ENCODE measurements around the gene CCN5. TPM values are rescaled to one million over a fixed set of nuclear protein-coding genes. Genes with fewer than 3 reads are reported as not detected.
A peak's percentile ranks its signal among the peaks of the same experiment; 100 is the strongest.
"Not testable (repeated sequence)": the region's sequence is repeated elsewhere in the genome, so short reads cannot be mapped to it uniquely, and the experiment has no call there.

Gene CCN5, protein sequence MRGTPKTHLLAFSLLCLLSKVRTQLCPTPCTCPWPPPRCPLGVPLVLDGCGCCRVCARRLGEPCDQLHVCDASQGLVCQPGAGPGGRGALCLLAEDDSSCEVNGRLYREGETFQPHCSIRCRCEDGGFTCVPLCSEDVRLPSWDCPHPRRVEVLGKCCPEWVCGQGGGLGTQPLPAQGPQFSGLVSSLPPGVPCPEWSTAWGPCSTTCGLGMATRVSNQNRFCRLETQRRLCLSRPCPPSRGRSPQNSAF
- 520 and 687 TPM in 2 replicates for total RNA-seq

DNA sequence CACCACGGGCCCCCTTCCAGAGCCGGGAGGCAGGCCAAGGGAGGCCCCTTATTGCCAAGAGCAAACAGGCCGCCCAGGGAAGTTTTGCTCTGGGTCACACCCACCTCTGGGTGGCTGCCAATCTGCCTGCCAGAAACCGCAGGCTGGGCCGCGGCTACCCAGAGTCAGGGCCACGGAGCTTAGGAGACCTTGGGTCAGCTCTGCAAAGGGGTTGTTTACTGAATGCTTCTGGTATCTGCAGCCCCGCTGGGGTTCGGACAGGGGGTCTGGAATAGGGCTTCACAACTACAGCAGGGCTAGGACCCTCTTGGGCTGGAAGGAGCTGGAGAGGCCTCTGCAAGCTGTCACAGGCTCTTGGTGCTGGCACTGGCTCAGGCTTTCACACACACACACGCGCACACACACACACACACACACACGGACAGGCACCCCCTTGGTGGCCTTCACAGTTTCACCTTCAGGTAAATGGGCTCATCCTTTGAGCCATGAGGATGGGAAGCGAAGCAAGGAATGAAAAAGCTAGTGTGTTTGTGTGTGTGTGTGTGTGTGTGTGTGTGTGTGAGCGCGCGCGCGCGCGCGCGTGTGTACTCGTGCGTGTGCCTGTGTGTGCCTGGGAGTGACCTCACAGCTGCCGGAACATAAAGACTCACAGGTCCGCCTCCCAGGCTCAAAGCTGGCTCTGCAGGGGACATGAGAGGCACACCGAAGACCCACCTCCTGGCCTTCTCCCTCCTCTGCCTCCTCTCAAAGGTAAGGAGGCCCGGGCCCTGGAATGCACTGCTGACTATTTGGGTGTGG, at the start of gene CCN5:
CCN5 (plus strand) TSS at position 669 of the 798 bp plus-strand sequence; CDS start at position 691, 22 bp downstream.
- no peaks in the 10 kb centered on the region for H3K79me2 ChIP-seq (ENCODE audit: insufficient read depth, low read length)
- peaks cover 39% of the 10 kb centered on the region for H3K4me1 ChIP-seq (ENCODE audit: insufficient read depth, low read length)
- no peaks in the 10 kb centered on the region for H4K20me1 ChIP-seq (ENCODE audit: insufficient read depth, low read length)
- peak within 1 kb of the TSS; percentile 66 for H2AFZ ChIP-seq (ENCODE audit: low read length)
- H3K4me3 ChIP-seq (ENCODE audit: insufficient read depth, low read length), result peak within 1 kb of the TSS; percentile 44
- DNase-seq (ENCODE audit: insufficient read length, low spot score, missing footprints), result peak; percentile 96
- H3K9me3 ChIP-seq (ENCODE audit: low read depth, low read length), result no peaks in the 10 kb centered on the region
- H3K4me2 ChIP-seq (ENCODE audit: insufficient read depth, low read length), result peak within 1 kb of the TSS; percentile 68
- no peaks in the 10 kb centered on the region for H3K27me3 ChIP-seq (ENCODE audit: insufficient read depth, low read length)
- no peaks in the 10 kb centered on the region for H3K36me3 ChIP-seq (ENCODE audit: insufficient read depth, low read length)
- TF ChIP-seq, protein P1, sequence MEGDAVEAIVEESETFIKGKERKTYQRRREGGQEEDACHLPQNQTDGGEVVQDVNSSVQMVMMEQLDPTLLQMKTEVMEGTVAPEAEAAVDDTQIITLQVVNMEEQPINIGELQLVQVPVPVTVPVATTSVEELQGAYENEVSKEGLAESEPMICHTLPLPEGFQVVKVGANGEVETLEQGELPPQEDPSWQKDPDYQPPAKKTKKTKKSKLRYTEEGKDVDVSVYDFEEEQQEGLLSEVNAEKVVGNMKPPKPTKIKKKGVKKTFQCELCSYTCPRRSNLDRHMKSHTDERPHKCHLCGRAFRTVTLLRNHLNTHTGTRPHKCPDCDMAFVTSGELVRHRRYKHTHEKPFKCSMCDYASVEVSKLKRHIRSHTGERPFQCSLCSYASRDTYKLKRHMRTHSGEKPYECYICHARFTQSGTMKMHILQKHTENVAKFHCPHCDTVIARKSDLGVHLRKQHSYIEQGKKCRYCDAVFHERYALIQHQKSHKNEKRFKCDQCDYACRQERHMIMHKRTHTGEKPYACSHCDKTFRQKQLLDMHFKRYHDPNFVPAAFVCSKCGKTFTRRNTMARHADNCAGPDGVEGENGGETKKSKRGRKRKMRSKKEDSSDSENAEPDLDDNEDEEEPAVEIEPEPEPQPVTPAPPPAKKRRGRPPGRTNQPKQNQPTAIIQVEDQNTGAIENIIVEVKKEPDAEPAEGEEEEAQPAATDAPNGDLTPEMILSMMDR (IDR thresholded peaks at IDR 0.05; ENCODE audit: extremely low read depth, low read depth, low read length), result no peak
- H3K27ac ChIP-seq (ENCODE audit: low read depth, low read length), result peak within 1 kb of the TSS; percentile 33

DNA sequence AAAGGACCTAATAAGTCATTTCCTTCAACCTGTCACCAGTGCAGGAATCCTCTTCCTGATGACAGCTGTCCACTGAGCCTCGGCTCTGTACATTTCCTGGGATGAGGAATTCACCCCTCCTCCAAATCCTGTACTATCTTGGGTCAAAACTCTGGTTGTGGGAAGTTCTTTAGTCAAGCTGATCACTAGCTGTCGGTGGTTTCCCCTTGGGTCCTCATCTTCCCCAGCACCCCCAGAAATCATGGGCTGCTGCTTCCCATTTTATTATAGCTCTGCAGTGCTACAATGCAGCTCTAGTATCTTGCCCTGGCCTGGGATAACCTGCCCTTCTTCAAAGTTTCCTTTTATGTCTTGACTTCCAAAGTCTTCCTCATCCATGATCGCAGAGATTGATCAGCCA, 49.1 kb upstream of the CCN5 start:
- Histone ChIP-seq H3K9me3 (ENCODE audit: low read depth, low read length) (no peaks in the 10 kb centered on the region), H2AFZ (ENCODE audit: low read length) (no peak overlapping the region), H4K20me1 (ENCODE audit: insufficient read depth, low read length) (no peaks in the 10 kb centered on the region), H3K27ac (ENCODE audit: low read depth, low read length) (no peak overlapping the region), H3K36me3 (ENCODE audit: insufficient read depth, low read length) (no peaks in the 10 kb centered on the region), H3K4me1 (ENCODE audit: insufficient read depth, low read length) (peaks cover 5% of the 10 kb centered on the region), H3K27me3 (ENCODE audit: insufficient read depth, low read length) (peaks cover 3% of the 10 kb centered on the region), H3K4me2 (ENCODE audit: insufficient read depth, low read length) (no peak overlapping the region), H3K4me3 (ENCODE audit: insufficient read depth, low read length) (no peak overlapping the region), H3K79me2 (ENCODE audit: insufficient read depth, low read length) (no peaks in the 10 kb centered on the region)
- TF ChIP-seq, protein P1 (IDR thresholded peaks at IDR 0.05; ENCODE audit: extremely low read depth, low read depth, low read length), result no peak
- DNase-seq (ENCODE audit: insufficient read length, low spot score, missing footprints), result no peak

DNA sequence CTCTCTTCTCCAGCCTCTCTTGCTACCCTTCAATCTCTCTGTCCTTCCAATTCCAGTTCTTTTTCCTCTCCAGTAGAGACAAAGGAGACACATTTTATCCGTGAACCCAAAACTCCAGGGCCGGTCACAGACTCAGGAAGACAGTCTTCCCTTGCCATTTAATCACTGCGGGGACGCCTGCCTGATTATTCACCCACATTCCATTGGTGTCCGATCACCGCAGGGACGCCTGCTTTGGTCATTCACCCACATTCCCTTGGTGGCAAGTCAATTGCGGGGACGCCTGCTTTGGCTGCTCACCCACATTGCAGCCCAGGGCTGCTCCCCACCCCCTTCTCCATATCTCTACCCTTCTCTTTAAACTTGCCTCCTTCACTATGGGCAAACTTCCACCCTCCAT, 44.3 kb upstream of the CCN5 start:
- H4K20me1 ChIP-seq (ENCODE audit: insufficient read depth, low read length); H2AFZ ChIP-seq (ENCODE audit: low read length); H3K27ac ChIP-seq (ENCODE audit: low read depth, low read length); H3K79me2 ChIP-seq (ENCODE audit: insufficient read depth, low read length); DNase-seq (ENCODE audit: insufficient read length, low spot score, missing footprints); H3K27me3 ChIP-seq (ENCODE audit: insufficient read depth, low read length); H3K9me3 ChIP-seq (ENCODE audit: low read depth, low read length); H3K36me3 ChIP-seq (ENCODE audit: insufficient read depth, low read length); H3K4me3 ChIP-seq (ENCODE audit: insufficient read depth, low read length): not testable (repeated sequence)
- peaks cover 11% of the 10 kb centered on the region for H3K4me1 ChIP-seq (ENCODE audit: insufficient read depth, low read length)
- H3K4me2 ChIP-seq (ENCODE audit: insufficient read depth, low read length), result peak overlapping the region; percentile 10

DNA sequence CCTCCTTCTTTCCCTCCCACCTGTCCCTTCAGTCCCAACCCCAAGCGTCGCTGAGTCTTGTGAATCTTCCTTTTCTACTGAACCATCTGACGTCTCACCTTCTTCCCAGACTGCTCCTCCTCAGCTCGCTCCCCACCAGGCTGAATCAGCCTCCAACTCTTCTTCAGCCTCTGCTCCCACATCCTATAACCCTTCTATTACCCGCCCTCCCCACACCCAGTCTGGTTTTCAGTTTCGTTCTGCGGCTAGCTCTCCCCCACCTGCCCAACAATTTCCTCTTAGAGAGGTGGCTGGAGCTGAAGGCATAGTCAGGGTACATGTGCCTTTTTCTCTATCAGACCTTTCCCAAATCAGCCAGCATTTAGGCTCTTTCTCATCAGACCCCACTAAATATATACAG, 43.6 kb upstream of the CCN5 start:
- not testable (repeated sequence) for H2AFZ ChIP-seq (ENCODE audit: low read length); H3K4me3 ChIP-seq (ENCODE audit: insufficient read depth, low read length); H3K36me3 ChIP-seq (ENCODE audit: insufficient read depth, low read length); H3K9me3 ChIP-seq (ENCODE audit: low read depth, low read length); H3K27ac ChIP-seq (ENCODE audit: low read depth, low read length); H3K27me3 ChIP-seq (ENCODE audit: insufficient read depth, low read length); H4K20me1 ChIP-seq (ENCODE audit: insufficient read depth, low read length); DNase-seq (ENCODE audit: insufficient read length, low spot score, missing footprints); H3K79me2 ChIP-seq (ENCODE audit: insufficient read depth, low read length); H3K4me2 ChIP-seq (ENCODE audit: insufficient read depth, low read length)
- peaks cover 11% of the 10 kb centered on the region for H3K4me1 ChIP-seq (ENCODE audit: insufficient read depth, low read length)

DNA sequence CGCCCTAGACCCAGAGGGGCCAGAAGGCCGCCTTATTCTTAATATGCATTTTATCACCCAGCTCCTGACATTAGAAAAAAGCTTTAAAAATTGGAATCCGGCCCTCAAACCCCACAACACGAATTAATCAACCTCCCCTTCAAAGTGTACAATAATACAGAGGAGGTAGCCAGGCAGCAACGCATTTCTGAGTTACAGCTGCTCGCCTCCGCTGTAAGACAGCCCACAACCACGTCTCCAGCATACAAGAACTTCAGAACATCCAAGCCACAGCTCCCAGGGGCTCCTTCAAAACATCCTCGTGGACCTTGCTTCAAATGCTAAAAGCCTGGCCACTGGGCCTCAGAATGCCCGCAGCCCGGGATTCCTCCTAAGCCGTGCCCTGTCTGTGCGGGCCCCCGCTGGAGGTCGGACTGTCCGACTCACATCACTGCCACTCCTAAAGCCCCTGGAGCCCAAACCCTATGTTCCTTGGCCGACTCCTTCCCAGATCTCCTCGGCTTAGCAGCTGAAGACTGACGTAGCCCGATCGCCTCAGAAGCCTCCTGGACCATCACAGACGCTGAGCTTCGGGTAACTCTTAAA, 42.8 kb upstream of the CCN5 start:
- not testable (repeated sequence) for H3K79me2 ChIP-seq (ENCODE audit: insufficient read depth, low read length); DNase-seq (ENCODE audit: insufficient read length, low spot score, missing footprints); H3K36me3 ChIP-seq (ENCODE audit: insufficient read depth, low read length); H3K4me2 ChIP-seq (ENCODE audit: insufficient read depth, low read length); H2AFZ ChIP-seq (ENCODE audit: low read length); H3K9me3 ChIP-seq (ENCODE audit: low read depth, low read length); H4K20me1 ChIP-seq (ENCODE audit: insufficient read depth, low read length); H3K27me3 ChIP-seq (ENCODE audit: insufficient read depth, low read length); H3K4me3 ChIP-seq (ENCODE audit: insufficient read depth, low read length); H3K27ac ChIP-seq (ENCODE audit: low read depth, low read length)
- peaks cover 11% of the 10 kb centered on the region for H3K4me1 ChIP-seq (ENCODE audit: insufficient read depth, low read length)
